Esophagus muscularis mucosa (tissue), 4 donors: ENCODE results near the gene SPATA20. TPM values are rescaled to one million over a fixed set of nuclear protein-coding genes. Genes with fewer than 3 reads are reported as not detected.

Experiments
- DNase-seq: peaks from one replicate; pipeline ENCODE4 v3.0.0-alpha.2; 2017; ENCODE audit errors: extremely low spot score
- H3K27ac ChIP-seq, 4 donors: fragments of 200-600 bp; sonication (generic); replicated peaks in 1 of 4; 1 replicate in 3 of 4; 2 replicates in 1 of 4; pipeline ENCODE4 v1.5.1; 2016 to 2019; ENCODE audit warnings: mild to moderate bottlenecking in 1 of 4
- H3K27me3 ChIP-seq, 4 donors: fragments of 200-600 bp; sonication (generic); one replicate each; pipeline versions ENCODE4 v1.5.1 to v1.6.0; 2016 to 2019
- H3K36me3 ChIP-seq, 4 donors: fragments of 200-600 bp; sonication (generic); one replicate each; pipeline ENCODE4 v1.5.1; 2016 to 2019
- H3K4me1 ChIP-seq, 4 donors: fragments of 200-600 bp; sonication (generic); one replicate each; pipeline ENCODE4 v1.5.1; 2016 to 2019
- H3K4me3 ChIP-seq, 4 donors: fragments of 200-600 bp; sonication (generic); 1 replicate in 2 of 4; 2 replicates in 2 of 4; pipeline ENCODE4 v1.5.1; 2016 to 2019; ENCODE audit warnings: mild to moderate bottlenecking in 4 of 4, moderate library complexity in 1 of 4
- H3K9me3 ChIP-seq, 4 donors: fragments of 200-600 bp; sonication (generic); 1 replicate in 3 of 4; 2 replicates in 1 of 4; pipeline ENCODE4 v1.5.1; 2016 to 2019
- CTCF ChIP-seq, 3 experiments: fragments of 200-600 bp in 2 of 3; fragments of 450-650 bp in 1 of 3; sonication (generic) in 2 of 3; IDR thresholded peaks; one replicate each; pipeline ENCODE4 v1.5.1; 2017 to 2019; ENCODE audit warnings: antibody characterized with exemption in 3 of 3, mild to moderate bottlenecking in 2 of 3, moderate library complexity in 1 of 3
- EP300 ChIP-seq: sonication (generic); formaldehyde crosslinking; IDR thresholded peaks from one replicate; pipeline ENCODE4 v1.6.1; 2017; ENCODE audit warnings: antibody characterized with exemption
- POLR2A ChIP-seq: fragments of 450-650 bp; IDR thresholded peaks from one replicate; pipeline ENCODE4 v1.6.1; 2017; ENCODE audit warnings: antibody characterized with exemption, moderate library complexity, mild to moderate bottlenecking, low read depth
- POLR2AphosphoS5 ChIP-seq, 2 donors: sonication (generic); formaldehyde crosslinking; IDR thresholded peaks; one replicate each; pipeline ENCODE4 v1.6.1; 2017; ENCODE audit warnings: antibody characterized with exemption in 2 of 2
- WGBS: methylation state at CpG from one replicate; pipeline ENCODE4 v1.1.5; 2018; 5-methylcytosine and 5-hydroxymethylcytosine counted together
- intact Hi-C: fragments of 100-400 bp; cut with DNase I; formaldehyde crosslinking; loops from one replicate; pipeline ENCODE4 v1.15.1; 2023
- total RNA-seq, 4 donors: library from RNA; depleted of rRNA; stranded (reverse); fragments of >200 nt; gene quantifications; one replicate each; pipeline versions ENCODE4 v1.1.0 to v1.2.1, GENCODE V29; 2016

The SPATA20 gene
- total RNA-seq, 4 donors from 2014 or later, result 44.1 to 64.4 (median 54.6) TPM

- 97% methylated on average over 12 of the region's 12 CpGs for WGBS
- no peaks in the 10 kb centered on the region for H3K9me3 ChIP-seq
- no peak for TF ChIP-seq CTCF (IDR thresholded peaks at IDR 0.05)
- TF ChIP-seq EP300, result no peak
- TF ChIP-seq POLR2AphosphoS5 (IDR thresholded peaks at IDR 0.05), result no peak
- no peak for TF ChIP-seq POLR2A
- H3K4me1 ChIP-seq, result peaks cover 15 to 28% (median 24%) of the 10 kb centered on the region in 4 donors
- H3K36me3 ChIP-seq, result peaks cover 8 to 79% (median 41%) of the 10 kb centered on the region in 4 donors
- intact Hi-C loops, result loop anchor here (2.0 kb wide), 1 partner anchor 75 kb away; no protein-coding TSS in a partner anchor
- no peak overlapping the region for H3K27ac ChIP-seq
- peaks cover 0 to 24% (median 0%) of the 10 kb centered on the region in 4 donors for H3K27me3 ChIP-seq
- no peak overlapping the region for H3K4me3 ChIP-seq
- no peak for DNase-seq
Measured at GRCh38 chr17:50551884-50552283, 4.9 kb downstream of the SPATA20 start.

- H3K4me3 ChIP-seq, result no peak overlapping the region
- no peak for DNase-seq
- H3K9me3 ChIP-seq, result no peaks in the 10 kb centered on the region
- WGBS, result 91% methylated on average over 7 of the region's 17 CpGs
- H3K27ac ChIP-seq, result no peak overlapping the region
- H3K27me3 ChIP-seq, result peaks cover 0 to 45% (median 5%) of the 10 kb centered on the region in 4 donors
- peaks cover 8 to 70% (median 37%) of the 10 kb centered on the region in 4 donors for H3K36me3 ChIP-seq
- TF ChIP-seq POLR2A (no peak), EP300 (no peak), POLR2AphosphoS5 (IDR thresholded peaks at IDR 0.05) (no peak), CTCF (IDR thresholded peaks at IDR 0.05) (no peak)
- peaks cover 14 to 20% (median 19%) of the 10 kb centered on the region in 4 donors for H3K4me1 ChIP-seq
- intact Hi-C loops, result no loop called here
Measured at GRCh38 chr17:50554201-50554600, 7.2 kb downstream of the SPATA20 start.

GRCh38 chr17:50556803-50557202, 9.8 kb downstream of the SPATA20 start:
- TF ChIP-seq CTCF (IDR thresholded peaks at IDR 0.05) (no peak), EP300 (no peak), POLR2A (no peak), POLR2AphosphoS5 (IDR thresholded peaks at IDR 0.05) (no peak)
- no peak for DNase-seq
- H3K36me3 ChIP-seq, result peaks cover 5 to 44% (median 18%) of the 10 kb centered on the region in 4 donors
- peaks cover 0 to 69% (median 31%) of the 10 kb centered on the region in 4 donors for H3K27me3 ChIP-seq
- peaks cover 35 to 38% (median 35%) of the 10 kb centered on the region in 4 donors for H3K4me1 ChIP-seq
- no peak overlapping the region for H3K27ac ChIP-seq
- H3K4me3 ChIP-seq, result no peak overlapping the region
- no peaks in the 10 kb centered on the region for H3K9me3 ChIP-seq
- intact Hi-C loops, result no loop called here
- WGBS, result 43% methylated on average over 3 of the region's 5 CpGs

- no peak overlapping the region for H3K27ac ChIP-seq
- H3K4me1 ChIP-seq, result peaks cover 41 to 43% (median 43%) of the 10 kb centered on the region in 4 donors
- H3K27me3 ChIP-seq, result peaks cover 3 to 78% (median 39%) of the 10 kb centered on the region in 4 donors
- 100% methylated on average over 4 of the region's 4 CpGs for WGBS
- no peaks in the 10 kb centered on the region for H3K9me3 ChIP-seq
- intact Hi-C loops, result no loop called here
- TF ChIP-seq POLR2A, result no peak
- no peak for TF ChIP-seq POLR2AphosphoS5 (IDR thresholded peaks at IDR 0.05)
- no peak overlapping the region for H3K4me3 ChIP-seq
- H3K36me3 ChIP-seq, result peaks cover 5 to 37% (median 16%) of the 10 kb centered on the region in 4 donors
- no peak for DNase-seq
Measured at GRCh38 chr17:50557630-50558029, 10.7 kb downstream of the SPATA20 start.

GRCh38 chr17:50558091-50558490, 11.1 kb downstream of the SPATA20 start:
- Histone ChIP-seq H3K4me1 (peaks cover 41 to 47% (median 43%) of the 10 kb centered on the region in 4 donors), H3K4me3 (no peak overlapping the region), H3K36me3 (peaks cover 5 to 32% (median 16%) of the 10 kb centered on the region in 4 donors), H3K27me3 (peaks cover 3 to 81% (median 43%) of the 10 kb centered on the region in 4 donors), H3K9me3 (no peaks in the 10 kb centered on the region), H3K27ac (no peak overlapping the region)
- DNase-seq, result no peak
- no peak for TF ChIP-seq EP300
- no peak for TF ChIP-seq POLR2A
- no peak for TF ChIP-seq CTCF (IDR thresholded peaks at IDR 0.05)
- TF ChIP-seq POLR2AphosphoS5 (IDR thresholded peaks at IDR 0.05), result no peak
- 79% methylated on average over 4 of the region's 4 CpGs for WGBS
- intact Hi-C loops, result no loop called here
